Testis (tissue), 3 donors: ENCODE results near the gene TST. TPM values are rescaled to one million over a fixed set of nuclear protein-coding genes. Genes with fewer than 3 reads are reported as not detected.
A peak's percentile ranks its signal among the peaks of the same experiment; 100 is the strongest.

ENCODE experiments used
- DNase-seq: peaks from one replicate; pipeline ENCODE4 v3.0.0-alpha.2; 2019
- H3K27ac ChIP-seq, 2 donors: fragments of 200-600 bp; sonication (generic); one replicate each; pipeline ENCODE4 v1.5.1; 2019
- H3K27me3 ChIP-seq: fragments of 200-600 bp; sonication (generic); one replicate; pipeline ENCODE4 v1.5.1; 2019
- H3K36me3 ChIP-seq: fragments of 200-600 bp; sonication (generic); one replicate; pipeline ENCODE4 v1.5.1; 2017; ENCODE audit warnings: low read depth; ENCODE audit errors: missing control alignments
- H3K4me1 ChIP-seq: fragments of 200-600 bp; sonication (generic); one replicate; pipeline ENCODE4 v1.5.1; 2019
- H3K4me3 ChIP-seq, 2 donors: fragments of 200-600 bp; sonication (generic); one replicate each; pipeline ENCODE4 v1.5.1; 2017 to 2019
- H3K9me3 ChIP-seq: fragments of 200-600 bp; sonication (generic); one replicate; pipeline ENCODE4 v1.5.1; 2017
- CTCF ChIP-seq, 3 experiments: fragments of 450-650 bp in 2 of 3; fragments of 200-600 bp in 1 of 3; sonication (generic) in 1 of 3; IDR thresholded peaks; one replicate each; pipeline ENCODE4 v1.5.1; 2016 to 2019; ENCODE audit warnings: antibody characterized with exemption in 3 of 3, mild to moderate bottlenecking in 2 of 3, moderate library complexity in 1 of 3
- POLR2A ChIP-seq: fragments of 450-650 bp; IDR thresholded peaks from one replicate; pipeline ENCODE4 v1.6.1; 2017; ENCODE audit warnings: antibody characterized with exemption, mild to moderate bottlenecking, moderate library complexity
- WGBS, 2 donors: methylation state at CpG; one replicate each; pipeline ENCODE4 v1.1.5; 2018; 5-methylcytosine and 5-hydroxymethylcytosine counted together
- intact Hi-C: fragments of 100-400 bp; cut with DNase I; formaldehyde crosslinking; loops from one replicate; pipeline ENCODE4 v1.15.1; 2023; ENCODE audit warnings: low total_unique reads
- polyA plus RNA-seq: library from polyadenylated mRNA; stranded (reverse); fragments of 350-450 nt; fragmentation: Illumina TruSeq; extraction: RNeasy Lipid Tissue Mini Kit (QIAGEN cat#74804); gene quantifications from one replicate; pipeline ENCODE4 v1.2.3, GENCODE V29; 2014; ENCODE audit warnings: low read depth, low replicate concordance; ENCODE audit not compliant: insufficient read depth
- total RNA-seq, 2 donors: library from RNA; depleted of rRNA; stranded (reverse); fragments of >200 nt; gene quantifications; one replicate each; pipeline ENCODE4 v1.2.3, GENCODE V29; 2016

The TST gene
- total and polyA plus RNA-seq, 3 donors from 2014 or later: 18.0 to 20.9 (median 18.2) TPM

GRCh38 chr22:37054600-37055365 is 35.5 kb upstream of the TST start:
- Histone ChIP-seq H3K4me1 (peaks cover 6% of the 10 kb centered on the region), H3K9me3 (no peaks in the 10 kb centered on the region), H3K27me3 (no peaks in the 10 kb centered on the region), H3K4me3 (no peak overlapping the region), H3K27ac (no peak overlapping the region), H3K36me3 (no peaks in the 10 kb centered on the region)
- intact Hi-C loops: no loop called here
- 93 to 94% methylated on average over 11 to 20 of the region's 20 CpGs for WGBS, 2 donors
- TF ChIP-seq POLR2A (no peak), CTCF (IDR thresholded peaks at IDR 0.05) (no peak)
- no peak for DNase-seq

GRCh38 chr22:37054056-37054395 is 34.8 kb upstream of the TST start:
- 84 to 91% methylated on average over 7 to 8 of the region's 8 CpGs for WGBS, 2 donors
- TF ChIP-seq POLR2A (no peak), CTCF (IDR thresholded peaks at IDR 0.05) (no peak)
- H3K4me1 ChIP-seq: peaks cover 6% of the 10 kb centered on the region
- DNase-seq: no peak
- H3K9me3 ChIP-seq: no peaks in the 10 kb centered on the region
- H3K27ac ChIP-seq: no peak overlapping the region
- intact Hi-C loops: no loop called here
- no peaks in the 10 kb centered on the region for H3K27me3 ChIP-seq
- no peaks in the 10 kb centered on the region for H3K36me3 ChIP-seq
- H3K4me3 ChIP-seq: no peak overlapping the region

- H3K4me3 ChIP-seq: no peak overlapping the region
Observed at GRCh38 chr22:37053310-37054055, 34.2 kb upstream of the TST start.

GRCh38 chr22:37052386-37053309 is 33.4 kb upstream of the TST start:
- Histone ChIP-seq H3K4me3 (peak overlapping the region; percentile 69 to 75), H3K27me3 (no peaks in the 10 kb centered on the region), H3K4me1 (peaks cover 6% of the 10 kb centered on the region), H3K27ac (no peak overlapping the region), H3K36me3 (no peaks in the 10 kb centered on the region), H3K9me3 (no peaks in the 10 kb centered on the region)
- no peak for DNase-seq
- intact Hi-C loops: no loop called here
- TF ChIP-seq POLR2A: no peak
- no peak for TF ChIP-seq CTCF (IDR thresholded peaks at IDR 0.05)
- WGBS, 2 donors: 69 to 72% methylated on average over 9 to 25 of the region's 25 CpGs

More at GRCh38 chr22:37053310-37054055, 34.2 kb upstream of the TST start:
- H3K4me1 ChIP-seq: peaks cover 6% of the 10 kb centered on the region
- H3K27me3 ChIP-seq: no peaks in the 10 kb centered on the region
- WGBS, 2 donors: 87% methylated on average over 9 to 16 of the region's 16 CpGs
- no peak for TF ChIP-seq POLR2A
- H3K36me3 ChIP-seq: no peaks in the 10 kb centered on the region
- intact Hi-C loops: no loop called here
- DNase-seq: no peak
- H3K9me3 ChIP-seq: no peaks in the 10 kb centered on the region
- no peak overlapping the region for H3K27ac ChIP-seq
